ENCODE results near the gene SH3RF2.

GRCh38 chr5:146076028-146076427 lies 139.7 kb downstream of the SH3RF2 start:
- TF ChIP-seq CTCF (IDR thresholded peaks at IDR 0.05) (no peak), EZH2 (IDR thresholded peaks at IDR 0.05) (no peak)

Data from neural progenitor cell (in vitro differentiated cells).